Measurements from ENCODE around the gene CLEC11A. TPM values are rescaled to one million over a fixed set of nuclear protein-coding genes. Genes with fewer than 3 reads are reported as not detected.

The CLEC11A gene, protein sequence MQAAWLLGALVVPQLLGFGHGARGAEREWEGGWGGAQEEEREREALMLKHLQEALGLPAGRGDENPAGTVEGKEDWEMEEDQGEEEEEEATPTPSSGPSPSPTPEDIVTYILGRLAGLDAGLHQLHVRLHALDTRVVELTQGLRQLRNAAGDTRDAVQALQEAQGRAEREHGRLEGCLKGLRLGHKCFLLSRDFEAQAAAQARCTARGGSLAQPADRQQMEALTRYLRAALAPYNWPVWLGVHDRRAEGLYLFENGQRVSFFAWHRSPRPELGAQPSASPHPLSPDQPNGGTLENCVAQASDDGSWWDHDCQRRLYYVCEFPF
- 10 to 100 TPM; 13.7 to 49.1 TPM for total RNA-seq
- polyA plus RNA-seq (ENCODE audit: insufficient read length in 6 of 6), result 10 to 100 TPM; 37.7 to 44.7 (median 40.3) TPM
- long read RNA-seq, donor 1, transcript CLEC11A-201 (4 exons, 1,419 nt), result major isoform, 35 of 75 reads
- long read RNA-seq, donor 1, partial matches to known transcripts, result 40 of 75 reads
- long read RNA-seq, donor 1, other reads (novel, unspliced or antisense), result 0 of 75 reads
- long read RNA-seq, donor 2, transcript CLEC11A-201 (4 exons, 1,419 nt), result major isoform, 38 of 53 reads
- long read RNA-seq, donor 2, partial matches to known transcripts, result 15 of 53 reads
- long read RNA-seq, donor 2, other reads (novel, unspliced or antisense), result 0 of 53 reads
- long read RNA-seq, donor 3, transcript CLEC11A-201 (4 exons, 1,419 nt), result major isoform, 24 of 34 reads
- long read RNA-seq, donor 3, partial matches to known transcripts, result 8 of 34 reads
- long read RNA-seq, donor 3, other reads (novel, unspliced or antisense), result 0 of 34 reads
- long read RNA-seq, donor 4, transcript CLEC11A-201 (4 exons, 1,419 nt), result major isoform, 24 of 38 reads
- long read RNA-seq, donor 4, partial matches to known transcripts, result 6 of 38 reads
- long read RNA-seq, donor 4, other reads (novel, unspliced or antisense), result 8 of 38 reads
- long read RNA-seq, donor 5, transcript CLEC11A-201 (4 exons, 1,419 nt), result major isoform, 18 of 25 reads
- long read RNA-seq, donor 5, partial matches to known transcripts, result 7 of 25 reads
- long read RNA-seq, donor 5, other reads (novel, unspliced or antisense), result 0 of 25 reads
- long read RNA-seq, donor 6, transcript CLEC11A-201 (4 exons, 1,419 nt), result major isoform, 23 of 38 reads
- long read RNA-seq, donor 6, partial matches to known transcripts, result 14 of 38 reads
- long read RNA-seq, donor 6, other reads (novel, unspliced or antisense), result 0 of 38 reads
- long read RNA-seq, donor 7, transcript CLEC11A-201 (4 exons, 1,419 nt), result major isoform, 16 of 31 reads
- long read RNA-seq, donor 7, partial matches to known transcripts, result 14 of 31 reads
- long read RNA-seq, donor 7, other reads (novel, unspliced or antisense), result 0 of 31 reads
- long read RNA-seq, donor 8, transcript CLEC11A-201 (4 exons, 1,419 nt), result major isoform, 24 of 40 reads
- long read RNA-seq, donor 8, partial matches to known transcripts, result 16 of 40 reads
- long read RNA-seq, donor 8, other reads (novel, unspliced or antisense), result 0 of 40 reads
- long read RNA-seq, donor 9, result 0 reads
- long read RNA-seq, donor 10, partial matches to known transcripts, result 3 of 10 reads
- long read RNA-seq, donor 10, other reads (novel, unspliced or antisense), result 5 of 10 reads
- long read RNA-seq, donor 11, result 0 reads
- long read RNA-seq, donor 12, transcript CLEC11A-201 (4 exons, 1,419 nt), result major isoform, 20 of 54 reads
- long read RNA-seq, donor 12, partial matches to known transcripts, result 34 of 54 reads
- long read RNA-seq, donor 12, other reads (novel, unspliced or antisense), result 0 of 54 reads

DNA sequence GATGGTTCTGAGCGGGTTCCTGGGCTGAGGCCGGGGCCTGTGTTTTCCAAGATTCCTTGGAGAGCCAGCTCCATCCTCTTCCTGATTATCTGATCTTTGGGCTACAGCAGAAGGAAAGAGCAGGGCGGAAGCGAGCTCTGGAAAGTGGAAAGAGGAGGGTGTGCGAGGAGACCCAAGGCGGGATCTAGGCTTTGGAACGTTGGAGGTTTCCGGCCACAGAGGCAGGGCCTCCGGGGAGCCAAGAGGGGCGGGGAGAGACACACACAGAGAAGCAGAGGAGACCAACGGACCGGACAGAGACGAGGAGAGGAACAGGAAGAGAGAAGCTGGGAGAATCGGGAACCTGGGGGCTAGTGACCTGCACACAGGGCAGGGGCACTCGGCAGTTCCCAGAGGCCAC is at the start of gene CLEC11A:
Gene CLEC11A, plus strand, starts transcription at position 296 of the 400 bp plus-strand sequence. CDS start 162 bp downstream, outside the sequence.
- Histone ChIP-seq H3K4me3 (peak within 1 kb of the TSS; percentile 44 to 58), H3K27ac (peak within 1 kb of the TSS; percentile 41 to 69), H3K27me3 (peaks cover 9 to 98% of the 10 kb centered on the region in 2 donors), H3K36me3 (no peaks in the 10 kb centered on the region), H3K9me3 (no peaks in the 10 kb centered on the region), H3K4me1 (peaks cover 8 to 31% of the 10 kb centered on the region in 2 donors)
- TF ChIP-seq, protein P1, sequence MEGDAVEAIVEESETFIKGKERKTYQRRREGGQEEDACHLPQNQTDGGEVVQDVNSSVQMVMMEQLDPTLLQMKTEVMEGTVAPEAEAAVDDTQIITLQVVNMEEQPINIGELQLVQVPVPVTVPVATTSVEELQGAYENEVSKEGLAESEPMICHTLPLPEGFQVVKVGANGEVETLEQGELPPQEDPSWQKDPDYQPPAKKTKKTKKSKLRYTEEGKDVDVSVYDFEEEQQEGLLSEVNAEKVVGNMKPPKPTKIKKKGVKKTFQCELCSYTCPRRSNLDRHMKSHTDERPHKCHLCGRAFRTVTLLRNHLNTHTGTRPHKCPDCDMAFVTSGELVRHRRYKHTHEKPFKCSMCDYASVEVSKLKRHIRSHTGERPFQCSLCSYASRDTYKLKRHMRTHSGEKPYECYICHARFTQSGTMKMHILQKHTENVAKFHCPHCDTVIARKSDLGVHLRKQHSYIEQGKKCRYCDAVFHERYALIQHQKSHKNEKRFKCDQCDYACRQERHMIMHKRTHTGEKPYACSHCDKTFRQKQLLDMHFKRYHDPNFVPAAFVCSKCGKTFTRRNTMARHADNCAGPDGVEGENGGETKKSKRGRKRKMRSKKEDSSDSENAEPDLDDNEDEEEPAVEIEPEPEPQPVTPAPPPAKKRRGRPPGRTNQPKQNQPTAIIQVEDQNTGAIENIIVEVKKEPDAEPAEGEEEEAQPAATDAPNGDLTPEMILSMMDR (IDR thresholded peaks at IDR 0.05), result no peak
- peak; percentile 4 for ATAC-seq
- peak in 3 of 4 donors; percentile 50 to 89 (median 76) for DNase-seq
- intact Hi-C loops (cut with DNase I), result no loop called here

DNA sequence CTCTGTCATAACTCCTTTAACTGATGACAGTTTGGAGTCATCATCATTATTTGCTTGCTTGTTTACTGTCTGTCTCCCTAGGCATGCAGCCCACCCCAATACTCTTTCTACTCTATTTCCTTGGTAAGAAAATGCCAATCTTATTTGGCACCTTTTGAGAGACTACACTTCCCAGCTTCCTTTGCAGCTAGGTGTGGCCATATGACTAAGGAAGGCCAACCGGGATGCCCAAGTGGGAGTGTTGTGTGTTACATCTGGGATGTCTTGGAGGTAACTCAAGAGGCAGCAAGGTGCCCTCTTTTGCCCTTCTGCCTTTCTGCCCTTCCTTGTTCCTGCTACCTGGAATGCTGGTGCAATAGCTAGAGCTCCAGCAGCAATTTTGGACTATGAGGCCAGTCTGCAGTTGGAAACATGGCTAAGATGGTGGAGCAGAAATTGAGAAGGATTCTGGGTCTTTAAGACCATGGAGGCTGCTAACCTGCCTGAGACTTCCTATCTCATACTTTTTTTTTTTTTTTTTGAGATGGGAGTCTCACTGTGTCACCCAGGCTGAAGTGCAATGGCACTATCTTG is 46.5 kb upstream of the CLEC11A start:
- Histone ChIP-seq H3K9me3 (peaks cover 0 to 4% of the 10 kb centered on the region in 2 donors), H3K27me3 (peaks cover 0 to 81% of the 10 kb centered on the region in 2 donors), H3K4me1 (peaks cover 0 to 4% of the 10 kb centered on the region in 2 donors), H3K27ac (no peak overlapping the region), H3K4me3 (no peak overlapping the region), H3K36me3 (no peaks in the 10 kb centered on the region)
- intact Hi-C loops (cut with DNase I), result no loop called here
- no peak for DNase-seq
- TF ChIP-seq, protein P1 (IDR thresholded peaks at IDR 0.05), result no peak
- no peak for ATAC-seq

DNA sequence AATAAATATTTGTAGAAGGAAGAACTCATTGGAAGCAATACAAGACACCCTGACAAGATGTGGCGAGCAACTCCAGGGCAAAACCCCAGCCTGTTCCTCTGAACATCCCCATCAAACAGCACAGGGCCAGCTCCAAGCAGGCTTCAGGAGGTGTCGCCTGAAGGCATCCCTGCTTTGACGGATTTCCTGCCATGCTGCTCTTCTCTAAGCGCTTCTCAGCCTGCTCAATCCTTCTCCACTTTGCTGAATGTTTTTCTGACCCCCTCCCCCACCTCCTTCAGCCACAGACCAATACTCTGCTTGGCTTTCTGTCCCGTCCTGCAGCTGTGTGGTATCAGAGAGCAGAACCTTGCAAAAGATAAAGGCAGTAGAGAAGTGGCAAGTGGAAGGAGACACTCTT is 45.5 kb upstream of the CLEC11A start:
- peaks cover 0 to 4% of the 10 kb centered on the region in 2 donors for H3K4me1 ChIP-seq
- DNase-seq (peak in 1 of 4 donors; percentile 4), ATAC-seq (no peak)
- H3K4me3 ChIP-seq, result no peak overlapping the region
- H3K36me3 ChIP-seq, result no peaks in the 10 kb centered on the region
- peaks cover 0 to 4% of the 10 kb centered on the region in 2 donors for H3K9me3 ChIP-seq
- H3K27me3 ChIP-seq, result peaks cover 0 to 81% of the 10 kb centered on the region in 2 donors
- intact Hi-C loops (cut with DNase I), result no loop called here
- H3K27ac ChIP-seq, result no peak overlapping the region
- TF ChIP-seq, protein P1 (IDR thresholded peaks at IDR 0.05), result no peak

DNA sequence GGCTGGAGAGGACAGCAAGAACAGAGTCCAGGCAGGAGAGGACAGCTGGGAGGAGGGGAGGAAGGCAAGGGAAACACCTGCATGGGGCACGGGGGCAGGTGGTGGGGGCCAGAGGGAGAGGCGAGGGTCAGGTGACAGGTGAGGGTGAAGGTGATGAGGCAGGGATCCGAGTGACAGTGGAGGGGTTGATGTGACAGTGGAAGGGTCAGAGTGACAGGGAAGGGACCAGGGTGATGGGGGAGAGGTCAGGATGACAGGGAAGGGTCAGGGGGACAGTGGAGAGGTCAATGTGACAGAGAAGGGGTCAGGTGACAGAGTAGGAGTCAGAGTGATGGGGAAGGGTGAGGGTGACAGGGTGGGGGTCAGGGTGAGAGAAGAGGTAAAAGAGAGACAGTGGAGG is 44.8 kb upstream of the CLEC11A start:
- Histone ChIP-seq H3K4me1 (peaks cover 0 to 4% of the 10 kb centered on the region in 2 donors), H3K27ac (no peak overlapping the region), H3K4me3 (no peak overlapping the region), H3K36me3 (no peaks in the 10 kb centered on the region), H3K27me3 (peaks cover 0 to 81% of the 10 kb centered on the region in 2 donors), H3K9me3 (peaks cover 0 to 4% of the 10 kb centered on the region in 2 donors)
- TF ChIP-seq, protein P1 (IDR thresholded peaks at IDR 0.05), result no peak
- peak in 1 of 4 donors; percentile 20 for DNase-seq
- ATAC-seq, result no peak
- intact Hi-C loops (cut with DNase I), result no loop called here

All from left lung (tissue), 14 donors.